Ovary (tissue), 9 donors: ENCODE measurements around the gene RAB34. TPM values are rescaled to one million over a fixed set of nuclear protein-coding genes. Genes with fewer than 3 reads are reported as not detected.
A peak's percentile ranks its signal among the peaks of the same experiment; 100 is the strongest.

ENCODE experiments used
- DNase-seq, 5 donors: peaks; one replicate each; pipeline ENCODE4 v3.0.0-alpha.2; 2019 to 2020
- H3K27ac ChIP-seq, 2 donors: fragments of 200-600 bp; one replicate each; pipeline versions ENCODE4 v1.5.1 to v1.8.0; 2019 to 2022
- H3K27me3 ChIP-seq: fragments of 200-600 bp; one replicate; pipeline ENCODE4 v1.8.0; 2022
- H3K36me3 ChIP-seq: fragments of 200-600 bp; sonication (generic); one replicate; pipeline ENCODE4 v1.5.1; 2019
- H3K4me1 ChIP-seq: one replicate; pipeline ENCODE4 v1.8.1; 2013; ENCODE audit warnings: mild to moderate bottlenecking, moderate library complexity; ENCODE audit not compliant: insufficient read depth
- H3K4me3 ChIP-seq: fragments of 200-600 bp; sonication (generic); one replicate; pipeline ENCODE4 v1.5.1; 2017
- H3K9me3 ChIP-seq, 2 donors: fragments of 200-600 bp in 1 of 2; sonication (generic) in 1 of 2; one replicate each; pipeline versions ENCODE4 v1.5.1 to v1.8.1; 2013 to 2019; ENCODE audit warnings: mild to moderate bottlenecking in 1 of 2, moderate library complexity in 1 of 2
- EP300 ChIP-seq: sonication (generic); formaldehyde crosslinking; IDR thresholded peaks from one replicate; pipeline ENCODE4 v1.6.1; 2017; ENCODE audit warnings: antibody characterized with exemption
- POLR2A ChIP-seq: fragments of 450-650 bp; IDR thresholded peaks from one replicate; pipeline ENCODE4 v1.6.1; 2017; ENCODE audit warnings: antibody characterized with exemption, mild to moderate bottlenecking, moderate library complexity
- WGBS, 3 donors: extraction: QIAGEN DNeasy Blood & Tissue Kit in 1 of 3; methylation state at CpG; one replicate each; pipeline versions ENCODE4 v1.1.5 to v1.1.7; 2013 to 2017; 5-methylcytosine and 5-hydroxymethylcytosine counted together
- intact Hi-C, 4 donors: fragments of 100-400 bp; cut with DNase I; formaldehyde crosslinking; loops; one replicate each; pipeline versions ENCODE4 v1.11.0 to v1.15.1; 2022 to 2023
- polyA plus RNA-seq, 2 donors: library from polyadenylated mRNA; stranded (reverse); fragments of 200-250 nt in 1 of 2; fragments of 350-450 nt in 1 of 2; fragmentation: Illumina TruSeq in 1 of 2; extraction: RNeasy Lipid Tissue Mini Kit (QIAGEN cat#74804) in 1 of 2; gene quantifications; one replicate each; pipeline ENCODE4 v1.2.3, GENCODE V29; 2013 to 2014
- total RNA-seq, 7 donors: library from RNA; depleted of rRNA in 2 of 7; stranded (reverse); fragments of >200 nt in 2 of 7; fragmentation: NEBNext Ultra II Directional in 3 of 7; extraction: Animal tissue kit (Norgen Biotek cat#: 25700) in 3 of 7; gene quantifications; one replicate each; pipeline versions ENCODE4 v1.1.0 to v1.2.4, GENCODE V29; 2016 to 2023
- TF ChIP-seq, protein P1 (sequence below), 3 donors: fragments of 450-650 bp in 2 of 3; fragments of 200-600 bp in 1 of 3; IDR thresholded peaks; one replicate each; pipeline versions ENCODE4 v1.5.1 to v1.8.0; 2016 to 2022; ENCODE audit warnings: antibody characterized with exemption in 3 of 3, mild to moderate bottlenecking in 1 of 3
- donor health status: DM: no; HTN: no; CAD: no; lungs with moderate emphysema.
- donor health status: DM: no; HTN: no; CAD: no.
- donor health status: Bipolar disorder and iron deficiency.
- donor health status: DM: yes; HTN: yes; CAD: no.
- donor health status: DM: no; HTN: no; CAD: no.
- donor health status: DM: yes; HTN: yes; CAD: no.

The RAB34 gene
- total and polyA plus RNA-seq, 9 donors, result 149 to 222 (median 196) TPM

DNA sequence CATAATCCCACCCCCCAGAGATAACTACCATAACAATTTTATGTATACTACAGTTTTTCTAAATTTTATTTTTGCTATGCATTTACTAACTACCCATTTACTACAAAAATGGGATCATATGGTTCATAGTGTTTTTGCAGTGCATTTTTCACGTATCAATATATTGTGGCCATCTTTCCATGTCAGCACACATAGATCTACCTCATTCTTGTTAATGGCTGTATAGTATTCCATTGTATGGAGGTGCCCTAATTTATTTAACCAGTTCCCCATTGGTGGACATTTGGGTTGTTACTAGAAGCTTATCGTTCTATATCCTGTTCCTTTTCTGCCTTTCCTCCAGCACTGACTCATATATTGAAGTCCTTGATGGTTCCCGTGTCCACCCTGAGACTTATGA lies 28.7 kb downstream of the RAB34 start:
- TF ChIP-seq POLR2A, result no peak
- TF ChIP-seq, protein P1, sequence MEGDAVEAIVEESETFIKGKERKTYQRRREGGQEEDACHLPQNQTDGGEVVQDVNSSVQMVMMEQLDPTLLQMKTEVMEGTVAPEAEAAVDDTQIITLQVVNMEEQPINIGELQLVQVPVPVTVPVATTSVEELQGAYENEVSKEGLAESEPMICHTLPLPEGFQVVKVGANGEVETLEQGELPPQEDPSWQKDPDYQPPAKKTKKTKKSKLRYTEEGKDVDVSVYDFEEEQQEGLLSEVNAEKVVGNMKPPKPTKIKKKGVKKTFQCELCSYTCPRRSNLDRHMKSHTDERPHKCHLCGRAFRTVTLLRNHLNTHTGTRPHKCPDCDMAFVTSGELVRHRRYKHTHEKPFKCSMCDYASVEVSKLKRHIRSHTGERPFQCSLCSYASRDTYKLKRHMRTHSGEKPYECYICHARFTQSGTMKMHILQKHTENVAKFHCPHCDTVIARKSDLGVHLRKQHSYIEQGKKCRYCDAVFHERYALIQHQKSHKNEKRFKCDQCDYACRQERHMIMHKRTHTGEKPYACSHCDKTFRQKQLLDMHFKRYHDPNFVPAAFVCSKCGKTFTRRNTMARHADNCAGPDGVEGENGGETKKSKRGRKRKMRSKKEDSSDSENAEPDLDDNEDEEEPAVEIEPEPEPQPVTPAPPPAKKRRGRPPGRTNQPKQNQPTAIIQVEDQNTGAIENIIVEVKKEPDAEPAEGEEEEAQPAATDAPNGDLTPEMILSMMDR (IDR thresholded peaks at IDR 0.05), result no peak
- no peak overlapping the region for H3K27ac ChIP-seq
- H3K4me1 ChIP-seq, result no peaks in the 10 kb centered on the region
- WGBS, 3 donors, result 93 to 98% (median 96%) methylated on average over 3 of the region's 3 CpGs
- DNase-seq, result no peak
- intact Hi-C loops, result no loop called here
- no peaks in the 10 kb centered on the region for H3K27me3 ChIP-seq
- H3K9me3 ChIP-seq, result no peaks in the 10 kb centered on the region
- no peak overlapping the region for H3K4me3 ChIP-seq
- H3K36me3 ChIP-seq, result no peaks in the 10 kb centered on the region

DNA sequence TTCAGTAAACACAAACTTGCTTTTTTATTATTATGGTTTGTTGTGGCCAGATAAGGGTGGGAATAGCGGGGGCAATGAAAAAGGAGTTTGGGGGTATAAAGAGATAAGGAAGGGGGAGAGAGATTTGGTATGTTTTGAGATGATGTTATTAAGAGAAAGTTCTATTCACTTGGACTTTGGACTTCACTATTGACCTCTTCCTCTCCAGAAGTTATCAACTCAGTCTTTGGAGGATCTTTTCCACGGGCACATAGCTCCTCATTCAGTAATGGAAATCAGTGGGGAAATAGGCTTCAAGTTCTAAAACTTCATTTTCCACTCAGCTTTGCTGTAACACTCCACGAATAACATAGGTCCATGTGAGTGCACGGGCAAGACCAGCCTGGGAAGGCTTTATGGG lies 29.2 kb downstream of the RAB34 start:
- TF ChIP-seq POLR2A (no peak), EP300 (no peak)
- TF ChIP-seq, protein P1 (IDR thresholded peaks at IDR 0.05), result no peak
- Histone ChIP-seq H3K4me1 (no peaks in the 10 kb centered on the region), H3K27ac (no peak overlapping the region), H3K4me3 (no peak overlapping the region), H3K27me3 (no peaks in the 10 kb centered on the region), H3K9me3 (no peaks in the 10 kb centered on the region), H3K36me3 (no peaks in the 10 kb centered on the region)
- intact Hi-C loops, result no loop called here
- WGBS, 3 donors, result 89 to 92% (median 89%) methylated on average over 4 of the region's 4 CpGs
- DNase-seq, result no peak

DNA sequence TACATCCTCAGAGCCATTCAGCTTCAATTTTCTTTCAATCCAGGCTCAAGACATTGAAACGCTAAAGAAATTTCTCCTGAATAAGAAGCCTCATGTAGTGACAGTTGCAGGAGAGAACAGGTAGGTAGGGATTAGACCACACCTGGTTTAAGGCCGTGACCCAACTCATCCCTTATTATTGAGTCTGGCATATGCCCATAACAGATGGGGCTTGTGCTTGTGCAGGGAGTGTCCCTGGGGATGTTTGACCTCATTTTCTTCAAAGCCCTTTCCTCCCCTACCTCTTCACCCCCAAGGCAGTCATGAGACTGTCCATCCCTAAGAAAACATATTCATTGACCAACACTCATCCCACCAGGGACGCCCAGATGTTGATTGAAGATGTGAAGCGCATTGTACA lies 31.4 kb downstream of the RAB34 start:
- no peaks in the 10 kb centered on the region for H3K9me3 ChIP-seq
- WGBS, 3 donors, result 80 to 86% (median 82%) methylated on average over 4 of the region's 4 CpGs
- H3K27ac ChIP-seq, result no peak overlapping the region
- intact Hi-C loops, result no loop called here
- DNase-seq, result no peak
- no peaks in the 10 kb centered on the region for H3K4me1 ChIP-seq
- TF ChIP-seq, protein P1 (IDR thresholded peaks at IDR 0.05), result no peak
- TF ChIP-seq EP300 (no peak), POLR2A (no peak)
- H3K36me3 ChIP-seq, result no peaks in the 10 kb centered on the region
- H3K27me3 ChIP-seq, result no peaks in the 10 kb centered on the region
- no peak overlapping the region for H3K4me3 ChIP-seq

DNA sequence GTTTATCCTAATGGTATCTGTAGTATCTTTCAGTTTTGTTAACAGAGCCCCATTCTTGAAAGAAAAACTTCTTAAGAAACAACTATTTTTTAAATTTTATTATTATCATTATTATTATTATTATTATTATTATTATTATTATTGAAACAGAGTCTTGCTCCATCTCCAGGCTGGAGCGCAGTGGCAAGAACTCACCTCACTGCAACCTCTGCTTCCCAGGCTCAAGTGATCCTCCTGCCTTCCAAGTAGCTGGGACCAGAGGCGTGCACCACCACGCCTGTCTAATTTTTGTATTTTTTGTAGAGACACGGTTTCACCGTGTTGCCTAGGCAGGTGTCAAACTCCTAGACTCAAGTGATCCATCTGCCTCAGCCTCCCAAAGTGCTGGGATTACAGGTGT lies 32.3 kb downstream of the RAB34 start:
- 62 to 82% (median 65%) methylated on average over 5 of the region's 5 CpGs for WGBS, 3 donors
- Histone ChIP-seq H3K27ac (no peak overlapping the region), H3K4me3 (no peak overlapping the region), H3K4me1 (no peaks in the 10 kb centered on the region), H3K36me3 (no peaks in the 10 kb centered on the region), H3K27me3 (no peaks in the 10 kb centered on the region), H3K9me3 (no peaks in the 10 kb centered on the region)
- TF ChIP-seq POLR2A (no peak), EP300 (no peak)
- TF ChIP-seq, protein P1 (IDR thresholded peaks at IDR 0.05), result no peak
- peak in 1 of 5 donors; percentile 8 for DNase-seq
- intact Hi-C loops, result no loop called here

DNA sequence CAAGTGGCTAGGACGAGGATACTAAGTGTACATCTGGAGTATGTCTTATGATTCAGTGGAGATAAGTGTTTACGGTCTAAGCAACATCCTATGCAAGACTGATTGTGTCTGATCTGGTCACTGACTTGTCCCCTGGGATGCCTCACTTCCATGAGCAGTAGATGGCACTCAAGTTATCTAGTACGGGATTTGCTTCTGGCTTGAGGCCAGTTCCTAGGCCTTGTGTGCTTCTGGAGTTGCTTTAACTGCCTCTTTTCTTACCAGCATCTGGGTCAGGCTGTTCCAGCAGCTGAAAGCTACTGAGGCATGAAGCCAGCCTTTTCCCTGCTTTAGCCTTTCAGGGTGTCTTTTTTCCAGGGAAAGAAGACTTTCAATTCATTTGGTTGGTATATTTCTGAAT lies 32.7 kb downstream of the RAB34 start:
- Histone ChIP-seq H3K27me3 (no peaks in the 10 kb centered on the region), H3K4me1 (no peaks in the 10 kb centered on the region), H3K36me3 (no peaks in the 10 kb centered on the region), H3K27ac (no peak overlapping the region), H3K9me3 (no peaks in the 10 kb centered on the region), H3K4me3 (no peak overlapping the region)
- 12 to 25% (median 21%) methylated on average over 3 of the region's 3 CpGs for WGBS, 3 donors
- TF ChIP-seq EP300, result no peak
- no peak for TF ChIP-seq POLR2A
- TF ChIP-seq, protein P1 (IDR thresholded peaks at IDR 0.05), result no peak
- intact Hi-C loops, result no loop called here
- peak; percentile 42 to 66 (median 60) for DNase-seq
